Measurements from ENCODE around the gene LMO4. TPM values are rescaled to one million over a fixed set of nuclear protein-coding genes. Genes with fewer than 3 reads are reported as not detected.
A peak's percentile ranks its signal among the peaks of the same experiment; 100 is the strongest.

The LMO4 gene
- total and polyA plus RNA-seq, 2 of the 13 experiments (the other 11 are each of a cell fraction or from before 2014, with no cell fraction given), result 19.3 to 49.9 TPM

GRCh38 chr1:87331365-87332241 lies 2.9 kb downstream of the LMO4 start (continued):
- TF ChIP-seq ZNF773 (CRISPR knock-in tag; IDR thresholded peaks at IDR 0.05; ENCODE audit: borderline replicate concordance) (no peak), POLR2AphosphoS2 (IDR thresholded peaks at IDR 0.05; ENCODE audit: low read depth, low read length) (no peak), ZNF180 (CRISPR knock-in tag; IDR thresholded peaks at IDR 0.05; ENCODE audit: borderline replicate concordance, low read depth) (no peak), PBX3 (CRISPR knock-in tag; IDR thresholded peaks at IDR 0.05; ENCODE audit: borderline replicate concordance) (no peak), CEBPG (CRISPR knock-in tag; IDR thresholded peaks at IDR 0.05) (no peak), ZNF441 (CRISPR knock-in tag; IDR thresholded peaks at IDR 0.05; ENCODE audit: borderline replicate concordance) (no peak), HMGXB3 (CRISPR knock-in tag; IDR thresholded peaks at IDR 0.05; ENCODE audit: borderline replicate concordance) (no peak), IKZF4 (CRISPR knock-in tag; IDR thresholded peaks at IDR 0.05; ENCODE audit: borderline replicate concordance, low read depth, not compliant biosample characterization) (no peak), DNMT3B (CRISPR knock-in tag; conservative IDR thresholded peaks at IDR 0.05) (no peak), HNRNPL (IDR thresholded peaks at IDR 0.05; ENCODE audit: low read depth, low read length) (peak; percentile 68; the same call in 1 of the 2 replicates), MXD3 (CRISPR knock-in tag; IDR thresholded peaks at IDR 0.05) (no peak), ZFP36 (IDR thresholded peaks at IDR 0.05; ENCODE audit: borderline replicate concordance, low read depth, low read length, partially characterized antibody) (no peak), AGO2 (optimal IDR thresholded peaks at IDR 0.05; ENCODE audit: low read depth, low read length) (peak; percentile 70)
- TF ChIP-seq, protein P1, sequence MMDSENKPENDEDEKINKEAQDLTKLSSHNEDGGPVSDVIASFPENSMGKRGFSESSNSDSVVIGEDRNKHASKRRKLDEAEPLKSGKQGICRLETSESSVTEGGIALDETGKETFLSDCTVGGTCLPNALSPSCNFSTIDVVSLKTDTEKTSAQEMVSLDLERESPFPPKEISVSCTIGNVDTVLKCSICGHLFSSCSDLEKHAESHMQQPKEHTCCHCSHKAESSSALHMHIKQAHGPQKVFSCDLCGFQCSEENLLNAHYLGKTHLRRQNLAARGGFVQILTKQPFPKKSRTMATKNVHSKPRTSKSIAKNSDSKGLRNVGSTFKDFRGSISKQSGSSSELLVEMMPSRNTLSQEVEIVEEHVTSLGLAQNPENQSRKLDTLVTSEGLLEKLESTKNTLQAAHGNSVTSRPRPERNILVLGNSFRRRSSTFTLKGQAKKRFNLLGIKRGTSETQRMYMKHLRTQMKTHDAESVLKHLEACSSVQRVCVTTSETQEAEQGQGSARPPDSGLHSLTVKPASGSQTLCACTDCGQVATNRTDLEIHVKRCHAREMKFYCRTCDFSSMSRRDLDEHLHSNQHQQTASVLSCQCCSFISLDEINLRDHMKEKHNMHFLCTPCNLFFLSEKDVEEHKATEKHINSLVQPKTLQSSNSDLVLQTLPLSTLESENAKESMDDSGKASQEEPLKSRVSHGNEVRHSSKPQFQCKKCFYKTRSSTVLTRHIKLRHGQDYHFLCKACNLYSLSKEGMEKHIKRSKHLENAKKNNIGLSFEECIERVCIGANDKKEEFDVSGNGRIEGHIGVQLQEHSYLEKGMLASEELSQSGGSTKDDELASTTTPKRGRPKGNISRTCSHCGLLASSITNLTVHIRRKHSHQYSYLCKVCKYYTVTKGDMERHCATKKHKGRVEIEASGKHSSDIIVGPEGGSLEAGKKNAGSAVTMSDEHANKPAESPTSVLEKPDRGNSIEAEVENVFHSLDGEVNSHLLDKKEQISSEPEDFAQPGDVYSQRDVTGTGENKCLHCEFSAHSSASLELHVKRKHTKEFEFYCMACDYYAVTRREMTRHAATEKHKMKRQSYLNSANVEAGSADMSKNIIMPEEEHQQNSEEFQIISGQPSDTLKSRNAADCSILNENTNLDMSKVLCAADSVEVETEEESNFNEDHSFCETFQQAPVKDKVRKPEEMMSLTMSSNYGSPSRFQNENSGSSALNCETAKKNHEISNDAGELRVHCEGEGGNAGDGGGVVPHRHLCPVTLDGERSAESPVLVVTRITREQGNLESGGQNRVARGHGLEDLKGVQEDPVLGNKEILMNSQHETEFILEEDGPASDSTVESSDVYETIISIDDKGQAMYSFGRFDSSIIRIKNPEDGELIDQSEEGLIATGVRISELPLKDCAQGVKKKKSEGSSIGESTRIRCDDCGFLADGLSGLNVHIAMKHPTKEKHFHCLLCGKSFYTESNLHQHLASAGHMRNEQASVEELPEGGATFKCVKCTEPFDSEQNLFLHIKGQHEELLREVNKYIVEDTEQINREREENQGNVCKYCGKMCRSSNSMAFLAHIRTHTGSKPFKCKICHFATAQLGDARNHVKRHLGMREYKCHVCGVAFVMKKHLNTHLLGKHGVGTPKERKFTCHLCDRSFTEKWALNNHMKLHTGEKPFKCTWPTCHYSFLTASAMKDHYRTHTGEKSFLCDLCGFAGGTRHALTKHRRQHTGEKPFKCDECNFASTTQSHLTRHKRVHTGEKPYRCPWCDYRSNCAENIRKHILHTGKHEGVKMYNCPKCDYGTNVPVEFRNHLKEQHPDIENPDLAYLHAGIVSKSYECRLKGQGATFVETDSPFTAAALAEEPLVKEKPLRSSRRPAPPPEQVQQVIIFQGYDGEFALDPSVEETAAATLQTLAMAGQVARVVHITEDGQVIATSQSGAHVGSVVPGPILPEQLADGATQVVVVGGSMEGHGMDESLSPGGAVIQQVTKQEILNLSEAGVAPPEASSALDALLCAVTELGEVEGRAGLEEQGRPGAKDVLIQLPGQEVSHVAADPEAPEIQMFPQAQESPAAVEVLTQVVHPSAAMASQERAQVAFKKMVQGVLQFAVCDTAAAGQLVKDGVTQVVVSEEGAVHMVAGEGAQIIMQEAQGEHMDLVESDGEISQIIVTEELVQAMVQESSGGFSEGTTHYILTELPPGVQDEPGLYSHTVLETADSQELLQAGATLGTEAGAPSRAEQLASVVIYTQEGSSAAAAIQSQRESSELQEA (CRISPR knock-in tag; IDR thresholded peaks at IDR 0.05; ENCODE audit: not compliant biosample characterization), result no peak
